ENCODE results near the gene TMEM63B.
"Not testable (repeated sequence)": the region's sequence is repeated elsewhere in the genome, so short reads cannot be mapped to it uniquely, and the experiment has no call there.

Gene TMEM63B

DNA sequence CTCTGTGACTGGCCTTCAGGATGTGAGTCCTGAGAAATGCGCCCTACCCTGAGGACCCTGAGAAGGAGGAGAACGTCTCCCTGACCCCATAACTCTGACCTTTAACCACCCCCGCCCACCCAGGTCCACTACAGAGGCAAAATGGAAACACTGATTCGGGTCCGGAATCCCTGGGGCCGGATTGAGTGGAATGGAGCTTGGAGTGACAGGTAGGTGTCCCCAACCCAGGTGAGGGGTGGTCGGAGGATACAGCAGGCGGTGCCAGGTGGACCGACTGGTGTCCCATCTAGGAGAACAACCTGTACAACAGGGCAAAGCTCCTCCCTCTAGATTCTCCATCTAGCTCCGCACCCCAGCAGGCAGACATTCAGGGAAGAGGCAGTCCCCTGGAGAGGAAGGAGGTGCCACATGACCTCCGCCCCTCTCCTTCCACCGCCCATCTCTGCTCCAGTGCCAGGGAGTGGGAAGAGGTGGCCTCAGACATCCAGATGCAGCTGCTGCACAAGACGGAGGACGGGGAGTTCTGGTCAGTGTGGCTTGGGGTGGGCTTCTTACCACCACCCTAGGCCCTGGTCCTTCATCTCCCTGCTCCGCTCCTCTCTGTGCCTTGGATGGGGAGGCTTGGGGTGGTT lies 48.9 kb downstream of the TMEM63B start:
- DNase-seq = no peak

- no peak for DNase-seq
Measured at GRCh38 chr6:44176762-44177509, 49.6 kb downstream of the TMEM63B start.

GRCh38 chr6:44177691-44178423 lies 50.5 kb downstream of the TMEM63B start:
- DNase-seq = no peak

- no peak for DNase-seq
Measured at GRCh38 chr6:44178424-44179071, 51.2 kb downstream of the TMEM63B start.

GRCh38 chr6:44179072-44179536 lies 51.8 kb downstream of the TMEM63B start:
- no peak for DNase-seq

GRCh38 chr6:44179648-44180047 lies 52.3 kb downstream of the TMEM63B start:
- DNase-seq = no peak

DNA sequence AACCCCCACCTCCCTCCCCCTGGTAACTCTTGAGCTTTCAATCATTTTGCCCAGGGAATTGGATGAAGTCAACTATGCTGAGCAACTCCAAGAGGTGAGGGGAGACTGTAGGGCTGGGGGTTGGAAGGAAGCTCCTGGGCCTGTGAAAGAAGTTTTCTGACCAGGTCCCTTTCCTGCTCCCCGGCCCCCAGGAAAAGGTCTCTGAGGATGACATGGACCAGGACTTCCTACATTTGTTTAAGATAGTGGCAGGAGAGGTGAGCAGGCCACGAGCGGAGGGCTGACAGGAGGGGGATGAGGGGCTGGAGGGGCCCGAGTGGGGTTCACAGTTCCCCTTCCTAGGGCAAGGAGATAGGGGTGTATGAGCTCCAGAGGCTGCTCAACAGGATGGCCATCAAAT lies 53.1 kb downstream of the TMEM63B start:
- DNase-seq = no peak

DNA sequence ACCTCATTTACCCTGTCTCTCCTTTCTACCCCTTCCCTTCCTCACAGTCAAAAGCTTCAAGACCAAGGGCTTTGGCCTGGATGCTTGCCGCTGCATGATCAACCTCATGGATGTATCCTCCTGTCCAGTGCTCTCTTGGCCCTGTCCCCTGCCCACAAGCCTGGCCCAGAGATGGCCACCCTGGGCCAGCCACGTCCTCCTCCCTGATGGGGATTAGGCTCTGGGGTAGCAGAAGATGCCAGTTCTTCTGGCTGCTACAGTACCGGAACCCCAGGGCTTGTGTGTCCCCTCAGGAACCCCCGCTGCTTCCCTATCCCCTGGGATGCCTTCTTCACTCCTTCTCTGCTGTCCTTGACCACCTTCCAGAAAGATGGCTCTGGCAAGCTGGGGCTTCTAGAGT lies 53.5 kb downstream of the TMEM63B start:
- DNase-seq = no peak

DNA sequence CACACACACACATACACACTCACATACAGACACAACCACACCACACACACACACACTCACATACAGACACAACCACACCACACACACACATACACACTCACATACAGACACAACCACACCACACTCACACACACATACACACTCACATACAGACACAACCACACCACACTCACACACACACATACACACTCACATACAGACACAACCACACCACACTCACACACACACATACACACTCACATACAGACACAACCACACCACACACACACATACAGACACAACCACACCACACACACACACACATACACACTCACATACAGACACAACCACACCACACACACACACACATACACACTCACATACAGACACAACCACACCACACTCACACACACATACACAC lies 54.4 kb downstream of the TMEM63B start:
- DNase-seq = not testable (repeated sequence)

GRCh38 chr6:44182911-44183390 lies 55.6 kb downstream of the TMEM63B start:
- DNase-seq = no peak

- no peak for DNase-seq
Measured at GRCh38 chr6:44183783-44184182, 56.4 kb downstream of the TMEM63B start.

DNA sequence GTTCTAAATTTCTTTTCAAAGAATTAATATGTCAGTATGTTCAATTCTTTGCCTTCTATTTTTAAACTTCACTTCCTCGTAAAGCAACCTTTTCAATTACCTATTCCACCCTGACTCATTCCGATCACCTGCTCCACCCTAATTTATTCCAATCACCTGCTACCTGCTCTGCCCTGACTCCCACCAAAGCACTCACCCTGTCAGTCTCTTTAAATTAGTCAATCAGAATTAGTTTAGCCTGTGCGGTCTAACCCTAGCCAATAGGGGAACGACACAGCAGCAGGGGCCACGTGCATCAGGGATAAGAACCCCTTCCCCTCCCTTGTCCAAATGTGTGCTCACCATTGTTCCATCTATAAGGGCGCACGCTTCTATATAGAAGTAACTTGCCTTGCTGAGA lies 58.0 kb downstream of the TMEM63B start:
- DNase-seq = not testable (repeated sequence)

DNA sequence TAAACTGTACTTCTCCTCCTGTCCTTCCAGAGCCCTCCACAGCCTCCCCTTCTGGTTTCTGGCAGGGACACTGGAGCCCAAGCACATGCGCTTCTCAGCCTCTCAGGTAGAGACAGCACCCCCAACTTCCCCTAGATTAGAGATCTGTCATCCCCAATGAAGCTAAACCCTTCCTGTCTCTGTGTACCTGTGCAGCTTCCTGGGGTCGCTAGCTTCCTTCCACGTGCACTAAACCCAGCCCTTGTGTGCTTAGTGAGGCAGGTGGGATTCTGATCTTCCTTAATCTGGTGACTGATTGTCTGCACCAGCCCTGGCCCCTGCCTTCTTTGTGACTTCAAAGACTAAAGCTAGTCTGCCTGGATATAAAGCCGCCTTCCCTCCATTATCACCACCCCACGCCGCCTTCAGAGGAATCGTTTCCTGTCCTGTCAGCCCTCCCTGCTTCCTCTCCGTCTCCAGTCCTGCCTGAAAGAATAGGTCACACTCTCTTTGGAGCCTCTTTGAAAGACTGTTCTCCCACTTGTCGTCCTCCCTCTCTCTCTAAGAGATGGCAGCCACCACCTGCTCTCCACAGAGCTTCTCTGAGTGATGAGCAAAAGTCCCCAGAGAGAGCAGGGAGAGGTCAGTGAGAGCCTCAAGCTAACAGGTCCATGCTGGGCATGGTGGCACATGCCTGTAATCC lies 58.7 kb downstream of the TMEM63B start:
- no peak for DNase-seq

DNA sequence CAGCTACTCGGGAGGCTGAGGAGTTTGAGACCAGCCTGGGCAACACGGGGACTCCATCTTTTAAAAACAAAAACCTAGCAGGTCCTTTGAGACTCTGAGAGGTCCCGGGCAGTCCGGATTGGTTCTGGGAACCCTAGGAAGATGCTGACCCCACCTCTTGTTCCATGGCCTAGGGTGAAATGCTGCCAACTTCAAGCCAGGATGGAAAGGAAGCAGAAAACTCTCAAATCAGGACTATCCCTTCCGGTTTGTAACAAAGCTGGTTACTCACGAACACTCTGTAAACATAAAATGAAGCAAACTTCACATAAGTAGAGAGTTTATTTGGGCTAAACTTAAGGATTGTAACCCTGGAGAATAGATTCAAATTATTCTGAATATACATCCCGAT lies 59.3 kb downstream of the TMEM63B start:
- no peak for DNase-seq

DNA sequence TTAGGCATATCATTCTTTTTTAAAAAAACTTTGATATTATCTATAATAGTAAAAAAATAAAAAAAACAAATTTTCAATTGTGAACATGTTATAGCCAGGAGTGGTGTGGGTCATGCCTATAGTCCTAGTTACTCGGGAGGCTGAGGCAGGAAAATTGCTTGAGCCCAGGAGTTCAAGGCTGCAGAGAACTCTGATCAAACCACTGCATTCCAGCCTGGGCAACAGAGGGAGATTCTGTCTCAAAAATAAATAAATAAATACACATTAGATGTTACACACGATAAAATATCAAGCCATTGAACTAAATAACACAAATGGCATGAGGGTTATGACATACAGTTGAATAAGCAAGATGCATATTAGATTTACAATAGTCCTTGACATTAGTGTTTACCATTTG lies 61.5 kb downstream of the TMEM63B start:
- no peak for DNase-seq

GRCh38 chr6:44189257-44189656 lies 61.9 kb downstream of the TMEM63B start:
- DNase-seq = no peak

DNA sequence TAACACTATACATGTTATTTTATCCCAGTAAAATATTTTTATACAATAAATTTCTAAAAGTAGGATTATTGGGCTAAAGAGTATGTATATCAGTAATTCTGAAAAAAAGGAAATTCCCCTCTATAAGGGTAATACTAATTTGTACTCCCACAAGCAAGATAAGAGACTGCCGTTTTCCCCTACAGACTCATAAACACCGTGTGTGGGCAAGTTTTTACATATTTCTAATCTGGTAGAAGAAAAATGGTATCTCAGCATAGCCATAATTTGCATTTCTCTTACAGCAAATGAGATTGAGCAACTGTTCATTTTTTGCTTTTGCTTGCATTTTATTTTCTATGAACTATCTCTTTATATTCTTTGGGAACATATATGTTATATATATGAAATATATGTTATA lies 63.4 kb downstream of the TMEM63B start:
- DNase-seq = no peak

DNA sequence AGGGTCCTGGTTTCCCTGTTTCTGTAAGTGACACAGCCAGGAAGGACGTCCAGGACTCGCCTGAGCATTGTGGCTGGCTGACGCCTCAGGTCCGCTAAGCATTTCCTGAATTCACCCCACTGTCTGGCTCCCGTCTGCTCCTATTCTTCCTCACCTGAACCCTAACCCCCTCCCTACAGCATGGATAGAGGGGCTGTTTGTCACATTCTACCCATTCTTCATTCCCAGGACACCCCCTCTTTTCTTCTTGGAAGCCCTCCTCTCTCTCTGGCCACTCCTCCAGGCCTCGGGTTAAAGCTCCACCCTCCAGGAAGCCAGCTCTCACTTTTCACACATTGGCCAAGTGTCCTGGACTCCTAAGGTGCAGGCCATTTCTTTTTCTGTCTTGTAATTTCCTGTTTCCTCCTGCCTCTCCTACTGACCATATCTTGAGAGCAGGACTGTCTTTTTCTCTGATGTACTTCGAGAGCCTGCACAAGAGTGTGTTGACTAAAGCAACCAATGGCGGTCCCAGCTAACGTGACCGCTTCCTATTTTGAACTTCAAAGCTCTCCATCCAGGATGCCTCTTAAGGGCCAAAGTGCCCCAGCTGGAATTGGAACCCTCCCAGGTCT lies 65.2 kb downstream of the TMEM63B start:
- no peak for DNase-seq

DNA sequence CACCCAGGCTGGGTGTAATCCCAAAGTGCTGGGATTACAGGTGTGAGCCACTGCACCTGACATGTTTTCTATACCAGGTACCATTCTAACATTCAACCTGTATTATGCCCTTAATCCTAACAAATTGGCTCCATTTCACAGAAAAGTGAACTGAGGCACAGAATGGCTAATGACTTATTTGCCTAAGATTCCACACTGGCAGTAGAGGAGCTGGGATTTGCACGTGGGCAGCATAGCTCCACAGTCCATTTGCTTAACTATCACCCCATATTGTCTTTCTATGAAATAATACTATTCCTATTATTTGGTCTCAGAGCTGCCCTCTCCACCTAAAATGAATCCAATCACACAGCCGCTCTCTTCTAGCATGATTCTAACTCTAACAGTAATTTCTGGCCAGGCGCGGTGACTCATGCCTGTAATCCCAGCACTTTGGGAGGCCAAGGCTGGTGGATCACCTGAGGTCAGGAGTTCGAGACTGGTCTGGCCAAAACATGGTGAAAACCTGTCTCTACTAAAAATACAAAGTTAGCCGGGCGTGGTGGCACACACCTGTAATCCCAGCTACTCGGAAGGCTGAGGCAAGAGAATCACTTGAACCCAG lies 66.1 kb downstream of the TMEM63B start:
- no peak for DNase-seq

GRCh38 chr6:44194326-44194725 lies 67.0 kb downstream of the TMEM63B start:
- no peak for DNase-seq

DNA sequence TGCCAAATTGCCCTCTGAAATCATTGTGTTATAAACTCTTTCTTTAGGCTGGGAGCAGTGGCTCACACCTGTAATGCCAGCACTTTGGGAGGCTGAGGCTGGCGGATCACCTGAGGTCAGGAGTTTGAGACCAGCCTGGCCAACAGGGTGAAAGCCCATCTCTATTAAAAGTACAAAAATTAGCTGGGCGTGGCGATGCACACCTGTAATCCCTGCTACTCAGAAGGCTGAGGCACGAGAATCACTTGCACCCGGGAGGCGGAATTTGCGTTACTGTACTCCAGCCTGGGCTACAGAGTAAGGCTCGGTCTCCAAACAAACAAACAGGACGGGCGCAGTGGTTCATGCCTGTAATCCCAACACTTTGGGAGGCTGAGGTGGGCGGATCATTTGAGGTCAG lies 69.0 kb downstream of the TMEM63B start:
- DNase-seq = not testable (repeated sequence)

DNA sequence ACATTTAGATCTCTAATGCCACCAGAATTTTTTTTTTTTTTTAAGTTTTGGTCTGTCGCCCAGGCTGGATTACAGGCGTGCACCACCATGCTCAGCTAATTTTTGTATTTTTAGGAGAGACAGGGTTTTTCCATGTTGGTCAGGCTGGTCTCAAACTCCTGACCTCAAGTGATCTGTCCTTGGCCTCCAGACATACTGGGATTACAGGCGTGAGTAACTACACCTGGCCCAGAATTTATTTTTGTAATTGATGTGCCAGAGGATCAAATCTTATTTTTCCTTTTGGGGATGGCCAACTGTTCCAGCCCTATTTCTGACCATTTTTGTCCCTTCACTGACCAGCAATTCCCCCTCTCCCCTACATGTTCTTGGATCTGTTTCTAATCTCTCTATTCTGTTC lies 71.3 kb downstream of the TMEM63B start:
- DNase-seq = no peak

Measured in NCI-H1092 treated with DMSO at 0.1 percent for 48 hours (cell line).